Measurements from ENCODE around the gene MLF1.
"Not testable (repeated sequence)": the region's sequence is repeated elsewhere in the genome, so short reads cannot be mapped to it uniquely, and the experiment has no call there.

Gene MLF1

GRCh38 chr3:158539414-158540014 lies 31.5 kb upstream of the MLF1 start:
- DNase-seq (ENCODE audit: extremely low read depth, low read depth) = no peak
- TF ChIP-seq CTCF (IDR thresholded peaks at IDR 0.05; ENCODE audit: low read depth, low read length) = peak; percentile 58

DNA sequence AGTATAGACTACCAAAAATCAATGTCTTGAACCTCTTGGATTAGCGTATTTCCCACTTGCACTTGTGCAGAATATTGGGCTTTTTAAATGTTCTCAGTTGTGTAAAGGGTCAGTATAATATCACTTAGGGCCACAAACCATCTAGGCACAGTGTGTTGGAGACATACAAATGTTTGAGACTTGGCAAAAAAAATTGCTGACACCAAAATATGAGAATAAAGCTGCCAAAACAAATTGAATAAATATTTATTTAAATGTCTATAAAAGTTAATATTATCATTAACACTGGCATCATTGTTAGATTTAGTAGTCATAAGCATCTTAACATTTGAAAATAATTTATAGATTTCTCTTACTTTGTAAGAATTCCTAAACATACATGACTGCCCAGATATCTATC lies 30.9 kb upstream of the MLF1 start:
- no peak for TF ChIP-seq CTCF (IDR thresholded peaks at IDR 0.05; ENCODE audit: low read depth, low read length)
- no peak for DNase-seq (ENCODE audit: extremely low read depth, low read depth)

GRCh38 chr3:158548691-158549090 lies 22.3 kb upstream of the MLF1 start:
- no peak for DNase-seq (ENCODE audit: extremely low read depth, low read depth)
- no peak for TF ChIP-seq CTCF (IDR thresholded peaks at IDR 0.05; ENCODE audit: low read depth, low read length)

GRCh38 chr3:158549938-158550337 lies 21.1 kb upstream of the MLF1 start:
- not testable (repeated sequence) for DNase-seq (ENCODE audit: extremely low read depth, low read depth)

DNA sequence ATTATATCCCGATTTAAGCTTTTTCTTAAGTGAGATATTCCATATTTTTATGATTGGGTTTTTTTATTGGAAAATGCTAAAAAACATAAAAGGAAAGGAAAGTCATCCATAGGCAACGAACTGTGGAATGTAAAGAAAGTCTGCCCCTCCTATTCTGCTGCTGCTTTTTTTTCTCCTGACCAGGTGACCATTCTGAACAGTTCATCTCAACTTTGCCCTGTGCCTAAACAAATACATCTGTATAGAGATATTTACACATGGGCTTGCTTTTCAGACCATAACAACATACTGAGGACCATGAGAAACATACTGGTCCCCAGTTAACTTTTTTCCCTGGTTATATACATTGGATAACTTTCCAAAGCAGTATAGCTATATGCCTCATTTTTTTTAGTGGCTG lies 18.9 kb upstream of the MLF1 start:
- TF ChIP-seq CTCF (IDR thresholded peaks at IDR 0.05; ENCODE audit: low read depth, low read length) = no peak
- no peak for DNase-seq (ENCODE audit: extremely low read depth, low read depth)

GRCh38 chr3:158559504-158559903 lies 11.5 kb upstream of the MLF1 start:
- no peak for TF ChIP-seq CTCF (IDR thresholded peaks at IDR 0.05; ENCODE audit: low read depth, low read length)
- DNase-seq (ENCODE audit: extremely low read depth, low read depth) = no peak

- no peak for DNase-seq (ENCODE audit: extremely low read depth, low read depth)
- TF ChIP-seq CTCF (IDR thresholded peaks at IDR 0.05; ENCODE audit: low read depth, low read length) = no peak
These were observed 10.0 kb upstream of the MLF1 start for GRCh38 chr3:158560979-158561378.

GRCh38 chr3:158562674-158563073 lies 8.3 kb upstream of the MLF1 start:
- DNase-seq (ENCODE audit: extremely low read depth, low read depth) = no peak
- no peak for TF ChIP-seq CTCF (IDR thresholded peaks at IDR 0.05; ENCODE audit: low read depth, low read length)

All from AG09319 (cell line).